Mucosa of descending colon (tissue), 3 donors: ENCODE measurements around the gene EDA. TPM values are rescaled to one million over a fixed set of nuclear protein-coding genes. Genes with fewer than 3 reads are reported as not detected.

Experiments used
- ATAC-seq: fragments of 200-7000 bp; cut with Tn5 transposase; one replicate; pipeline ENCODE4 v1.9.1; 2020; ENCODE audit warnings: mild to moderate bottlenecking, moderate library complexity
- DNase-seq, 3 donors: peaks; one replicate each; pipeline ENCODE4 v3.0.0-alpha.2; 2020
- H3K36me3 ChIP-seq: fragments of 200-600 bp; one replicate; pipeline ENCODE4 v1.8.0; 2021; ENCODE audit warnings: low read depth, mild to moderate bottlenecking
- H3K4me1 ChIP-seq: fragments of 200-600 bp; one replicate; pipeline ENCODE4 v1.8.0; 2021; ENCODE audit warnings: low read depth, mild to moderate bottlenecking
- H3K4me3 ChIP-seq: fragments of 200-600 bp; one replicate; pipeline ENCODE4 v1.8.0; 2021; ENCODE audit warnings: mild to moderate bottlenecking
- H3K9me3 ChIP-seq: fragments of 200-600 bp; one replicate; pipeline ENCODE4 v1.8.0; 2021; ENCODE audit warnings: mild to moderate bottlenecking
- CTCF ChIP-seq: fragments of 200-600 bp; IDR thresholded peaks from one replicate; pipeline ENCODE4 v1.8.0; 2022; ENCODE audit warnings: antibody characterized with exemption, mild to moderate bottlenecking
- intact Hi-C, 2 donors: fragments of 100-400 bp; cut with DNase I in 1 of 2; cut with micrococcal nuclease in 1 of 2; formaldehyde crosslinking; loops; one replicate each; pipeline versions ENCODE4 v1.11.0 to v1.11.1; 2022; cut with DNase I, micrococcal nuclease
- total RNA-seq, 3 donors: library from RNA; stranded (reverse); fragmentation: NEBNext Ultra II Directional in 2 of 3; extraction: Animal tissue kit (Norgen Biotek cat#: 25700) in 2 of 3; gene quantifications; one replicate each; pipeline versions ENCODE4 v1.2.1 to v1.2.4, GENCODE V29; 2021 to 2023
- donor health status: DM: no; HTN: no; CAD: no; lungs with moderate emphysema.
- donor health status: DM: no; HTN: no; CAD: no.
- donor health status: DM: no; HTN: yes; CAD: no.

EDA gene
- total RNA-seq, 3 donors from 2014 or later, result 2.6 to 7.2 (median 4.9) TPM

GRCh38 chrX:69762340-69762739, 146.4 kb downstream of the EDA start:
- H3K4me1 ChIP-seq, result no peaks in the 10 kb centered on the region
- no peak for ATAC-seq
- DNase-seq, result no peak
- intact Hi-C loops, result no loop called here
- H3K9me3 ChIP-seq, result no peaks in the 10 kb centered on the region
- H3K4me3 ChIP-seq, result no peak overlapping the region
- H3K36me3 ChIP-seq, result no peaks in the 10 kb centered on the region
- TF ChIP-seq CTCF, result no peak

- intact Hi-C loops, result no loop called here
- no peak overlapping the region for H3K4me3 ChIP-seq
- no peaks in the 10 kb centered on the region for H3K4me1 ChIP-seq
- no peaks in the 10 kb centered on the region for H3K36me3 ChIP-seq
- no peak for TF ChIP-seq CTCF
- no peak for ATAC-seq
- no peak for DNase-seq
- peaks cover 3% of the 10 kb centered on the region for H3K9me3 ChIP-seq
Measured at GRCh38 chrX:69793260-69793935, 177.5 kb downstream of the EDA start.

GRCh38 chrX:69795702-69796101, 179.8 kb downstream of the EDA start:
- intact Hi-C loops, result no loop called here
- no peak for TF ChIP-seq CTCF
- Histone ChIP-seq H3K4me3 (no peak overlapping the region), H3K4me1 (no peaks in the 10 kb centered on the region), H3K36me3 (no peaks in the 10 kb centered on the region), H3K9me3 (peaks cover 3% of the 10 kb centered on the region)
- ATAC-seq (no peak), DNase-seq (no peak)

- Histone ChIP-seq H3K36me3 (no peaks in the 10 kb centered on the region), H3K9me3 (no peaks in the 10 kb centered on the region), H3K4me3 (no peak overlapping the region), H3K4me1 (no peaks in the 10 kb centered on the region)
- no peak for DNase-seq
- intact Hi-C loops, result no loop called here
- ATAC-seq, result no peak
- TF ChIP-seq CTCF, result no peak
Measured at GRCh38 chrX:69807400-69807799, 191.5 kb downstream of the EDA start.

GRCh38 chrX:69808375-69808774, 192.5 kb downstream of the EDA start:
- DNase-seq, result no peak
- ATAC-seq, result no peak
- H3K36me3 ChIP-seq, result no peaks in the 10 kb centered on the region
- no peaks in the 10 kb centered on the region for H3K9me3 ChIP-seq
- H3K4me1 ChIP-seq, result no peaks in the 10 kb centered on the region
- H3K4me3 ChIP-seq, result no peak overlapping the region
- TF ChIP-seq CTCF, result no peak
- intact Hi-C loops, result no loop called here

GRCh38 chrX:69813677-69814076, 197.8 kb downstream of the EDA start:
- intact Hi-C loops, result no loop called here
- H3K4me1 ChIP-seq, result no peaks in the 10 kb centered on the region
- TF ChIP-seq CTCF, result no peak
- H3K36me3 ChIP-seq, result no peaks in the 10 kb centered on the region
- no peak overlapping the region for H3K4me3 ChIP-seq
- no peaks in the 10 kb centered on the region for H3K9me3 ChIP-seq
- DNase-seq, result no peak
- no peak for ATAC-seq
